Glutamatergic neuron (in vitro differentiated cells): ENCODE measurements around the gene DCDC2C. TPM values are rescaled to one million over a fixed set of nuclear protein-coding genes. Genes with fewer than 3 reads are reported as not detected.

Source experiments
- DNase-seq: peaks from one replicate; pipeline ENCODE4 v3.0.0; 2022
- H3K27ac Mint-ChIP-seq: one replicate; pipeline ENCODE4 v1.8.0; 2020; ENCODE audit warnings: mild to moderate bottlenecking, mixed read lengths, inconsistent platforms; ENCODE audit not compliant: unreplicated experiment
- H3K27me3 Mint-ChIP-seq: one replicate; pipeline ENCODE4 v1.8.0; 2020; ENCODE audit warnings: mild to moderate bottlenecking, moderate library complexity, mixed read lengths, inconsistent platforms; ENCODE audit not compliant: unreplicated experiment
- H3K36me3 Mint-ChIP-seq: one replicate; pipeline ENCODE4 v1.8.0; 2020; ENCODE audit warnings: mild to moderate bottlenecking, mixed read lengths, inconsistent platforms; ENCODE audit not compliant: unreplicated experiment
- H3K4me1 Mint-ChIP-seq: one replicate; pipeline ENCODE4 v1.8.0; 2020; ENCODE audit warnings: mild to moderate bottlenecking, low read depth, mixed read lengths, inconsistent platforms; ENCODE audit not compliant: unreplicated experiment
- H3K4me3 Mint-ChIP-seq: one replicate; pipeline ENCODE4 v1.8.0; 2020; ENCODE audit warnings: mild to moderate bottlenecking, mixed read lengths, inconsistent platforms; ENCODE audit not compliant: unreplicated experiment
- H3K9me3 Mint-ChIP-seq: one replicate; pipeline ENCODE4 v1.8.0; 2020; ENCODE audit warnings: mild to moderate bottlenecking, moderate library complexity, mixed read lengths, inconsistent platforms; ENCODE audit not compliant: unreplicated experiment
- total RNA-seq: library from RNA; stranded (reverse); fragmentation: NEBNext Ultra II Directional; extraction: Animal tissue kit (Norgen Biotek cat#: 25700); gene quantifications from one replicate; pipeline ENCODE4 v1.2.1, GENCODE V29; 2021; ENCODE audit not compliant: unreplicated experiment
- TF ChIP-seq, protein P1 (sequence below): fragments of 200-600 bp; sonication (generic); IDR thresholded peaks from one replicate; pipeline ENCODE4 v1.5.0; 2021; ENCODE audit not compliant: partially characterized antibody, unreplicated experiment

Gene DCDC2C
- total RNA-seq, 1 donor from 2014 or later = not detected

DNA sequence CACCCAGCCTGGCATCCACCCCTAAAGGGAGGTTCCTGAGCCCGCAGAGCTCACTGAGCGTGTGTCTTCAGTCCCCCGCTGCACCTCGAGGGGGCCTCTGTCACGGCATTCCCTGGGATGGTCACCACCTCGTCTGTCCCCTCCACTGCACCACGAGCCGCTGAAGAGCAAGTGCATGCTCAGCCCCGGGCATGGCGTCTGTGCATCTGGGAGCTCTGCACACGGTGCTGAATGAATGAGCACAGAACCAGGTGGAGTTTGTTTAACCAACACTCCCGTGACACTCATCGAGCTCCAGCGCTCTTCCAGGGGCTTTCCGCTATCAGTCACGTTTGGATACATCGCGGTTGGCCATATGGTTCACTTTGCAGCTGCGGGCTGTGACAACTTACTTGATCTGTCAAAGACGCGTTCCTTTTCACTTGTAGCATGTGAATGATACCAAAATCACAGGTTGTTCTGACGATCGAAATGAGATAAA is 36.2 kb upstream of the DCDC2C start:
- no peak for DNase-seq
- peaks cover 4% of the 10 kb centered on the region for H3K9me3 Mint-ChIP-seq
- peaks cover 4% of the 10 kb centered on the region for H3K36me3 Mint-ChIP-seq
- H3K27ac Mint-ChIP-seq = no peak overlapping the region
- TF ChIP-seq, protein P1, sequence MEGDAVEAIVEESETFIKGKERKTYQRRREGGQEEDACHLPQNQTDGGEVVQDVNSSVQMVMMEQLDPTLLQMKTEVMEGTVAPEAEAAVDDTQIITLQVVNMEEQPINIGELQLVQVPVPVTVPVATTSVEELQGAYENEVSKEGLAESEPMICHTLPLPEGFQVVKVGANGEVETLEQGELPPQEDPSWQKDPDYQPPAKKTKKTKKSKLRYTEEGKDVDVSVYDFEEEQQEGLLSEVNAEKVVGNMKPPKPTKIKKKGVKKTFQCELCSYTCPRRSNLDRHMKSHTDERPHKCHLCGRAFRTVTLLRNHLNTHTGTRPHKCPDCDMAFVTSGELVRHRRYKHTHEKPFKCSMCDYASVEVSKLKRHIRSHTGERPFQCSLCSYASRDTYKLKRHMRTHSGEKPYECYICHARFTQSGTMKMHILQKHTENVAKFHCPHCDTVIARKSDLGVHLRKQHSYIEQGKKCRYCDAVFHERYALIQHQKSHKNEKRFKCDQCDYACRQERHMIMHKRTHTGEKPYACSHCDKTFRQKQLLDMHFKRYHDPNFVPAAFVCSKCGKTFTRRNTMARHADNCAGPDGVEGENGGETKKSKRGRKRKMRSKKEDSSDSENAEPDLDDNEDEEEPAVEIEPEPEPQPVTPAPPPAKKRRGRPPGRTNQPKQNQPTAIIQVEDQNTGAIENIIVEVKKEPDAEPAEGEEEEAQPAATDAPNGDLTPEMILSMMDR = no peak
- H3K4me3 Mint-ChIP-seq = no peak overlapping the region
- H3K27me3 Mint-ChIP-seq = no peaks in the 10 kb centered on the region
- peaks cover 4% of the 10 kb centered on the region for H3K4me1 Mint-ChIP-seq

DNA sequence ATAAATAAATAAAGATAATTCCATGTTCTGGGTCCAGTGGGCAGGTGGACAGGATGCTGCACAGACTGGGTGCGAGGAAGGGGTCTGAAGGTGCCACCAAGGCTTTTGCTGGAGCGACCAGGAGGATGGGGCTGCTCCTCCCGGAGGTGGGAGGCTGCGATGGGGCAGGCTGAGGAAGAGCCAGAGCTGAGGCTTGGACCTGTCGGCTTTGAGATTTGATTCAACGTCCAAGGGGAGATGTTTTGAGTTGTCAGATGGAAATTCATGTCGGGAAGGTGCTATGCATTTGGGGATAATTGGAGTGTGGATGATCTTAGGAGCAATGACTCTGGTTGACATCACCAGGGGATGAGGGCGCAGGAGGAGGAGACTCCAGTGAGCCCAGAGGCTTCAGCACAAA is 33.7 kb upstream of the DCDC2C start:
- no peak for DNase-seq
- no peak overlapping the region for H3K4me3 Mint-ChIP-seq
- peaks cover 4% of the 10 kb centered on the region for H3K4me1 Mint-ChIP-seq
- peaks cover 4% of the 10 kb centered on the region for H3K9me3 Mint-ChIP-seq
- peaks cover 4% of the 10 kb centered on the region for H3K36me3 Mint-ChIP-seq
- TF ChIP-seq, protein P1 = no peak
- H3K27me3 Mint-ChIP-seq = no peaks in the 10 kb centered on the region
- no peak overlapping the region for H3K27ac Mint-ChIP-seq

DNA sequence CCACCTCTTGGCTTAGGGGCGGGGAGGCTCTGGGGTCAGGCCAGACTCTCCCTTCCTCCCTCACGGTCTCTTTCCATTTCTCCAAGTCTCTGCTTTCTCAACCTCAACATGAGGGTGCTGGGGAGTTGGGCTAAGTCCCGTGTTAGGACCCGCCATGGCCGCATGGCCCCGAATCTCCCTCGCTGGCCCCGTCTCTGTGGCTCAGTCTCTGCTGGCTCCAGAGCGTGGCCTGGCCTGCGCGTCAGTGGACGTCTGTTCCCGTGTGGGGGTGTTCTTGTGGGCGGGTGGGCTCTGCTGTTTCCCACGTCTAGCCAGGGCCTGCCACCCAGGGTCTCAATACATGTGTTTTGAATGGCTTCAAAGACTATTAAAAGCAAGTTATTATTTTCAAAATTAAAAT is 33.0 kb upstream of the DCDC2C start:
- Mint-ChIP-seq H3K36me3 (peaks cover 4% of the 10 kb centered on the region), H3K27me3 (no peaks in the 10 kb centered on the region), H3K4me1 (peaks cover 4% of the 10 kb centered on the region), H3K27ac (no peak overlapping the region), H3K9me3 (peaks cover 4% of the 10 kb centered on the region), H3K4me3 (no peak overlapping the region)
- DNase-seq = no peak
- TF ChIP-seq, protein P1 = no peak

DNA sequence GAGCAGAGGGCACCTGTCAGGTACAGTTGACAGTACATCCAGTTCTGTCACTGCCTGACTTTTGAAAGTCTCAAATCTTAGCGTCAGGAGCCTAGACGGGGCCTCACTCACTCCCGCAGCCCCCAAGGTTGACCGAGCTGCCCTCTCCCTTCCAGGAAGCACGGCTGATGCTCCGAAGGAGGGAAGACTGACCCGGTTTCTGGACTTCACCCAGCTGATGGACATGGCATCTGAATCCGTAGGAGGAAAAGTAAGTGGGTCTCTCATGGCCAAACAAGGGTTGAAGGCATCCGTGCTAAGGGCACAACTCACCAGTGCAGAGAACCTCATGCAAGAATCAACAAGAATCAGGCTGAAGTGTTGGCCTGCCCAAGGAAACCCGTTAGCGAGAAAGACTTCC is 32.4 kb upstream of the DCDC2C start:
- Mint-ChIP-seq H3K36me3 (peaks cover 4% of the 10 kb centered on the region), H3K4me3 (no peak overlapping the region), H3K9me3 (peaks cover 4% of the 10 kb centered on the region), H3K27me3 (no peaks in the 10 kb centered on the region), H3K4me1 (peaks cover 4% of the 10 kb centered on the region), H3K27ac (no peak overlapping the region)
- DNase-seq = no peak
- TF ChIP-seq, protein P1 = no peak

DNA sequence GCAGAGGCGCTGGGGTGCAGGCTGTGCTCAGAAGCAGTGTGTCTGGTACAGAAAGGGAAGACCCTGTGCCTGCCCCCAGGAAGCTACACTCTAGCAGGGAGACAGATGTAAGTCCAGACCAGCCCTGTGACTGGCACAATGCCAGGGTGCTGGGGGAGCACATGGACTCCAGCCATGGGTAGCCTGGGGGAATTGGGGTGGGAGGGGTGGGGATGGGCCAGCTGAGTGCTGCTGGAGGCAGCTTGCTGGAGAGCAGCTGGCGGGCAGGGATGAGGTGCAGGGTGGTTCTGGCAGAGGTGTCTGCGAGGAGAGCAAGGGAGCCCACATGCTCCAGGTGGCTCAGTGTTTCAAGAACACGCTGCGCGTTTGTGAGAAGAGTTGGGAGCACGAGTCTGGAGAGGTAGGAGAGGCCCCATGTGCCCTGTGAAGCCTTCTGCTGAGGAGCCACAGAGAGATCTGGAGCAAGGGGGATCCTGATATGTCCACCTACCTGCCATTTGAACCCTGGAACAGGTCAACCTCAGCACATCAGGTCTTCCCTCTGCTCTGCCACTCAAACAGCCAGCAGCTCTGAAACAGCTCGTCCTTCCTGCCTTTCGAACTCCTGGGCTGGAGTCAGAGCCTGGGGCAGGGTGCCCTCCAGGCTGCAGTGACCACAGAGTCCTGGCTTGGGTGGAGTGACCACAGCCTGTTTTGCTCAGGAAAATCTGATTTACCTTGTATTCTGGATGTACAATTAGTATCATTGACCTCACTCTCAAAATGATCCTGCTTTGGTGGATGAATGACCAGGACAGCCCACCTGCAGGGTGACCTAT is 30.3 kb upstream of the DCDC2C start:
- Mint-ChIP-seq H3K4me1 (no peaks in the 10 kb centered on the region), H3K4me3 (no peak overlapping the region), H3K27ac (no peak overlapping the region), H3K9me3 (peaks cover 4% of the 10 kb centered on the region), H3K27me3 (no peaks in the 10 kb centered on the region), H3K36me3 (peaks cover 1% of the 10 kb centered on the region)
- TF ChIP-seq, protein P1 = no peak
- no peak for DNase-seq
